AG09309 (cell line): ENCODE measurements around the gene ACVR2B.
"Not testable (repeated sequence)": the region's sequence is repeated elsewhere in the genome, so short reads cannot be mapped to it uniquely, and the experiment has no call there.

ENCODE experiments used
- DNase-seq: peaks from one replicate; pipeline ENCODE4 v3.0.0-alpha.2; 2010; ENCODE audit warnings: low read depth
- H3K4me3 ChIP-seq: 2 replicates; pipeline ENCODE4 v1.5.1; 2011; ENCODE audit warnings: mild to moderate bottlenecking, low read depth, low read length, moderate library complexity; ENCODE audit not compliant: control insufficient read depth
- TF ChIP-seq, protein P1 (sequence below): IDR thresholded peaks from 2 replicates; pipeline ENCODE4 v1.5.1; 2011; ENCODE audit warnings: mild to moderate bottlenecking, low read depth, low read length, inconsistent platforms; ENCODE audit not compliant: insufficient read depth, control insufficient read depth; ENCODE audit errors: missing control alignments

The ACVR2B gene

DNA sequence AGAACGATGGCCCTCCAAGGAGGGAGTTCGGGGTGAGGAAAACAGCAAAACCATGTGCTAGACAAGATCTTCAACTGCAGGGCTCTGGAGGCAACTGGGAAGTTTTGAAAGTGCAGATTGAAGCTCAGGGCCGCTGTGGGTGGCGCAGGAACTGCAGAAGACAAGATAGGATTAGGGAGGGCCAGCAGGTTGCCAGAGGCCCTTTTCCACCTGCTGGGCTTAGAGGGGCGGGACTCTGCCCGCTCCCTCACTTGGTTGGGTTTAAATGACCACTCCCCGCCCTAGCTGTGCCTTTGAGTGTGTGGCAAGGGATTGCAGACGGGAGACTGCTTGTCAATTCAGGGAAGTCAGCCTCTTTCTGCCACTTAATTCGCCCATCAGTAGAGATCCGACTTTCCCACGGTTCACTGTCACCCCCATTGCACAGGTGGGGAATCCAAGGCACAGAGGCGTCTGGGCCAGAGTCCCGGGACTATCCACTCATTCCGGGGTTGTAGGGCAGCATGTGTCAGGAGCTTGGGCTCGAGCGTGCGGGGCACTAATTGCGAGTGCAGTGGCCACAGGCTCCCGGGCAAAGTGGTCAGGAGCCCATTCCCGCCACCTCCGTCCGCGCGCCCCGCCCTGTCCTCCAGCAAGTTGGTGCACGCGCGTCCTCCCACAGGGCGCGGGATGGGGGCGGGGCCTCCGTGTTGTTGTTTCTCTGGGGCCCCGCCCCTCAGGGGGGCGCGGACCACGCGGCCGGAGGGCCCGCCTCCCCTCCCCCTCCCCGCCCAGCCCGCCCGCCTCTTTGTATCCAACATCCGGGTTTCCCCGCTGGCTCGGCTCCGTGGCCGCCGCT is at the start of gene ACVR2B:
ACVR2B (plus strand) TSS at position 816 of the 838 bp plus-strand sequence. CDS start 433 bp downstream, outside the sequence.
- TF ChIP-seq, protein P1, sequence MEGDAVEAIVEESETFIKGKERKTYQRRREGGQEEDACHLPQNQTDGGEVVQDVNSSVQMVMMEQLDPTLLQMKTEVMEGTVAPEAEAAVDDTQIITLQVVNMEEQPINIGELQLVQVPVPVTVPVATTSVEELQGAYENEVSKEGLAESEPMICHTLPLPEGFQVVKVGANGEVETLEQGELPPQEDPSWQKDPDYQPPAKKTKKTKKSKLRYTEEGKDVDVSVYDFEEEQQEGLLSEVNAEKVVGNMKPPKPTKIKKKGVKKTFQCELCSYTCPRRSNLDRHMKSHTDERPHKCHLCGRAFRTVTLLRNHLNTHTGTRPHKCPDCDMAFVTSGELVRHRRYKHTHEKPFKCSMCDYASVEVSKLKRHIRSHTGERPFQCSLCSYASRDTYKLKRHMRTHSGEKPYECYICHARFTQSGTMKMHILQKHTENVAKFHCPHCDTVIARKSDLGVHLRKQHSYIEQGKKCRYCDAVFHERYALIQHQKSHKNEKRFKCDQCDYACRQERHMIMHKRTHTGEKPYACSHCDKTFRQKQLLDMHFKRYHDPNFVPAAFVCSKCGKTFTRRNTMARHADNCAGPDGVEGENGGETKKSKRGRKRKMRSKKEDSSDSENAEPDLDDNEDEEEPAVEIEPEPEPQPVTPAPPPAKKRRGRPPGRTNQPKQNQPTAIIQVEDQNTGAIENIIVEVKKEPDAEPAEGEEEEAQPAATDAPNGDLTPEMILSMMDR, result no peak
- H3K4me3 ChIP-seq, result peak within 1 kb of the TSS; percentile 74
- no peak for DNase-seq

GRCh38 chr3:38404286-38404685 is 49.4 kb upstream of the ACVR2B start:
- no peak overlapping the region for H3K4me3 ChIP-seq
- peak; percentile 76 for DNase-seq
- TF ChIP-seq, protein P1, result no peak

DNA sequence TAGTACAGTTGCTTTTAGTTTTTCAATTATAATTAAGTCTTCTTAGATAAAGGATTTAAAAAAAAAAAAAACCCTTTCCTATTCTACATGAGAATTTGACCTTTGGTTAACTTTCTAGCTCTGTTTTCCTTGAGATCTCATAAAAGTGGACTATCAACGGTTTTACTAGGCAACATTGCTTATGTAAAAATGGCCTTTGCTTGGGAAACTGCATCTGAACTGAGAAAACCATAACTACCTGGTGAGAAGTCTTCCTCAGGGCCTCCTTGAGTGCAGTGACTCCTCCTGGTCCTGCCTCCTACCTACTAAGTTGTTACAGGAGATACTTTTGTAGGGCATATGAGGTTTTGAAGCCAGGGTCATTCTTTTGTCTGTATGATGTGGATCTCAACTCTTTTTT is 42.1 kb upstream of the ACVR2B start:
- H3K4me3 ChIP-seq, result no peak overlapping the region
- TF ChIP-seq, protein P1, result no peak
- DNase-seq, result no peak

GRCh38 chr3:38420758-38421157 is 32.9 kb upstream of the ACVR2B start:
- DNase-seq, H3K4me3 ChIP-seq: not testable (repeated sequence)

- no peak for DNase-seq
- TF ChIP-seq, protein P1, result no peak
- no peak overlapping the region for H3K4me3 ChIP-seq
Measured at GRCh38 chr3:38421679-38422336, 31.9 kb upstream of the ACVR2B start.

DNA sequence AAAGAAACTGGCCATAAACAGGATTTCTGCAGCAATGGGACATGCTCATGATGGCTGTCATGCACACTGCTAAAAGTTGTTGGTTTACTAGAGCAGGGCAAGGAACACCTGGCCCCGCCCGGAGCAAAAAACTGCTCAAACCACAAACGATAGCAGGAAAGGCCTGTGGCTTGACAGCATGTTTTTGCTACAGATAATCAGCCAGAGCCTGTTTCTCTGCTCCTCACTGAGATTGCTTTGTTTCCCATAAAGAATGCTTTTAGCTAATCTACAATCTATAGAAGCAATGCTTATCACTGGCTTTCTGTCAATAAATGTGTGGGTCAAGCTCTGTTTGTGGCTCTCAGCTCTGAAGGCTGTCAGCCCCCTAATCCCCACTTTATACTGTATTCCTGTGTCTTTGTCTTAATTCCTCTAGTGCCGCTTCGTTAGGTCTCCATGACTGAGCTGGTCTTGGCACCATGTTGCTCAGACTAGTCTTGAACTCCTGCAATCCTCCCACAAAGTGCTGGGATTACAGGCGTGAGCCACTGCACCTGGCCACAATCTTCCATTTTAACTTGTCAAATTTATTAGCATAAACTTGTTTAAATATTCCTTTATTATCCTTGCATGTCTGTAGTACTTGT is 26.8 kb upstream of the ACVR2B start:
- not testable (repeated sequence) for H3K4me3 ChIP-seq, DNase-seq

GRCh38 chr3:38432871-38433658 is 20.6 kb upstream of the ACVR2B start:
- DNase-seq, H3K4me3 ChIP-seq: not testable (repeated sequence)

GRCh38 chr3:38433661-38434060 is 20.0 kb upstream of the ACVR2B start:
- DNase-seq, H3K4me3 ChIP-seq: not testable (repeated sequence)

DNA sequence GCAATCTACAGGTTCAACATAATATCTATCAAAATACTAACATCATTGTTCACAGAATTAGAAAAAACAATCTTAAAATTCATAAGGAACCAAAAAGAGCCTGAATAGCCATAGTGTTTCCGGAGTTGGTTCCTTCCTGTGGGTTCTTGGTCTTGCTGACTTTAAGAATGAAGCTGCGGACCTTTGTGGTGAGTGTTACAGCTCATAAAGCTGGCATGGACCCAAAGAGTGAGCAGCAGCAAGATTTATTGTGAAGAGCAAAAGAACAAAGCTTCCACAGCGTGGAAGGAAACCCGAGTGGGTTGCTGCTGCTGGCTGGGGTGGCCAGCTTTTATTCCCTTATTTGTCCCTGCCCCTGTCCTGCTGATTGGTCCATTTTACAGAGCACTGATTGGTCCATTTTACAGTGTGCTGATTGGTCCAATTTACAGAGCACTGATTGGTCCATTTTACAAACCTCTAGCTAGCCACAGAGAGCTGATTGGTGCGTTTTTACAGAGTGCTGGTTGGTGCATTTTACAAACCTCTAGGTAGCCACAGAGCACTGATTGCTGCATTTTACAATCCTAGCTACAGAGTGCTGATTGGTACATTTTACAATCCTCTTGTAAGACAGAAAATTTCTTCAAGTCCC is 15.1 kb upstream of the ACVR2B start:
- DNase-seq, H3K4me3 ChIP-seq: not testable (repeated sequence)

DNA sequence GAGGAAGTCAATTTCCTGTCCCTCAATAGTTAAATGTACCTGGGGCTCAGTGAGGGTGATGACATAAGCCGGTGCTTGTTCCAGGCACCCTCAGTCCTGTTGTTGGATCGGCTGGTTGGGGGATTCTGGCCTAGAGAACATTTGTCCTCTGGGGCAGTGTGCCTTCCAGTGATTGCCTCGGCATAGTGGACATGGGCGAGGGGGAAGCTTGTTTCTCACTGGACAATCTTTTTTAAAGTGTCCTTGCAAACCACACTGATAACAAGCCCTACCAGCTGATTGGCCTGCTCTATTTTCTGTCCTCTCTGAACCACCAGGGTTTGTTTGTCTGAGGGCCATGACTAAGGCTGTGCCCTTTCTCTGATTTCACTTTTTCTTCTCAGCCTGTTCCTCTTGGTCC is 10.5 kb upstream of the ACVR2B start:
- DNase-seq, H3K4me3 ChIP-seq: not testable (repeated sequence)
